NCI-H345 treated with DMSO at 0.1 percent for 48 hours (cell line): Measurements from ENCODE around the gene TECTB.

Experiments used
- DNase-seq: peaks from one replicate; lab custom pipeline; 2025; ENCODE audit not compliant: unreplicated experiment; lab: John Stamatoyannopoulos, UW

TECTB gene

GRCh38 chr10:112345202-112345601, 62.0 kb downstream of the TECTB start:
- no peak for DNase-seq

GRCh38 chr10:112345743-112346142, 62.5 kb downstream of the TECTB start:
- DNase-seq: no peak

- no peak for DNase-seq
Observed at GRCh38 chr10:112346774-112347173, 63.6 kb downstream of the TECTB start.

GRCh38 chr10:112347709-112348671, 64.8 kb downstream of the TECTB start:
- DNase-seq: no peak

GRCh38 chr10:112348759-112349158, 65.6 kb downstream of the TECTB start:
- DNase-seq: no peak

- no peak for DNase-seq
Observed at GRCh38 chr10:112349521-112350085, 66.4 kb downstream of the TECTB start.

- no peak for DNase-seq
Observed at GRCh38 chr10:112351146-112351545, 67.9 kb downstream of the TECTB start.

GRCh38 chr10:112352044-112352443, 68.8 kb downstream of the TECTB start:
- DNase-seq: no peak

GRCh38 chr10:112353046-112353445, 69.8 kb downstream of the TECTB start:
- DNase-seq: no peak
